DOHH2 (cell line): ENCODE data around the gene CAPG.

Experiments
- H3F3A ChIP-seq: fragments of 200-600 bp; sonication (generic), shearing (Covaris generic); 2 replicates; pipeline ENCODE4 v1.6.0; 2016; ENCODE audit warnings: antibody characterized with exemption, mild to moderate bottlenecking; ENCODE audit not compliant: control insufficient read depth, insufficient read depth
- H3K27ac ChIP-seq: fragments of 200-600 bp; sonication (generic); 2 replicates; pipeline ENCODE4 v1.5.1; 2014; ENCODE audit warnings: low read depth, mild to moderate bottlenecking, low read length, moderate library complexity
- H3K27me3 ChIP-seq: fragments of 200-600 bp; sonication (generic); 2 replicates; pipeline ENCODE4 v1.6.1; 2014; ENCODE audit warnings: mild to moderate bottlenecking, low read length, mixed read lengths; ENCODE audit not compliant: control insufficient read depth
- H3K36me3 ChIP-seq: fragments of 200-600 bp; sonication (generic); 2 replicates; pipeline ENCODE4 v1.6.1; 2014; ENCODE audit warnings: mild to moderate bottlenecking, low read length, moderate library complexity, mixed read lengths; ENCODE audit not compliant: control insufficient read depth
- H3K4me1 ChIP-seq: fragments of 200-600 bp; sonication (generic); 2 replicates; pipeline ENCODE4 v1.6.1; 2014; ENCODE audit warnings: mild to moderate bottlenecking, low read length, mixed read lengths; ENCODE audit not compliant: control insufficient read depth
- H3K4me2 ChIP-seq: fragments of 200-600 bp; sonication (generic); 2 replicates; pipeline ENCODE4 v1.6.0; 2014; ENCODE audit warnings: mild to moderate bottlenecking, low read length, moderate library complexity
- H3K4me3 ChIP-seq: fragments of 200-600 bp; sonication (generic); 2 replicates; pipeline ENCODE4 v1.5.1; 2014; ENCODE audit warnings: mild to moderate bottlenecking, low read length, mixed read lengths
- H3K79me2 ChIP-seq: fragments of 200-600 bp; sonication (generic); 2 replicates; pipeline ENCODE4 v1.6.1; 2014; ENCODE audit warnings: mild to moderate bottlenecking, low read length, mixed read lengths; ENCODE audit not compliant: control insufficient read depth
- H3K9me2 ChIP-seq: fragments of 200-600 bp; sonication (generic); replicated peaks from 2 replicates; pipeline ENCODE4 v1.6.1; 2014; ENCODE audit warnings: mild to moderate bottlenecking, low read length, mixed read lengths; ENCODE audit not compliant: control insufficient read depth
- H3K9me3 ChIP-seq: fragments of 200-600 bp; sonication (generic); 2 replicates; pipeline ENCODE4 v1.6.1; 2014; ENCODE audit warnings: antibody characterized with exemption, low read length, mixed read lengths; ENCODE audit not compliant: control insufficient read depth, insufficient read depth
- H4K20me1 ChIP-seq: fragments of 200-600 bp; sonication (generic); 2 replicates; pipeline ENCODE4 v1.6.0; 2014; ENCODE audit warnings: low read depth, mild to moderate bottlenecking, antibody characterized with exemption, low read length, moderate library complexity; ENCODE audit not compliant: control insufficient read depth, insufficient read depth
- CTCF ChIP-seq: fragments of 200-600 bp; sonication (generic); IDR thresholded peaks from one replicate; pipeline ENCODE4 v1.5.1; 2014; ENCODE audit warnings: antibody characterized with exemption, mild to moderate bottlenecking, low read depth, low read length; ENCODE audit not compliant: poor library complexity, severe bottlenecking
- EZH2phosphoT487 ChIP-seq: fragments of 200-600 bp; sonication (generic); IDR thresholded peaks from 2 replicates; pipeline ENCODE4 v1.6.1; 2017; ENCODE audit warnings: borderline replicate concordance, mild to moderate bottlenecking, antibody characterized with exemption, low read length, moderate library complexity, mixed read lengths

CAPG gene

GRCh38 chr2:85413592-85414420, 3.6 kb upstream of the CAPG start:
- no peaks in the 10 kb centered on the region for H3F3A ChIP-seq
- no peaks in the 10 kb centered on the region for H3K9me3 ChIP-seq
- peaks cover 32% of the 10 kb centered on the region for H3K4me1 ChIP-seq
- no peaks in the 10 kb centered on the region for H3K36me3 ChIP-seq
- TF ChIP-seq EZH2phosphoT487 (no peak), CTCF (no peak)
- no peak overlapping the region for H3K4me3 ChIP-seq
- H3K79me2 ChIP-seq = peaks cover under 1% of the 10 kb centered on the region
- H3K9me2 ChIP-seq = no peaks in the 10 kb centered on the region
- H3K27ac ChIP-seq = no peak overlapping the region
- peak overlapping the region; percentile 34 for H3K4me2 ChIP-seq
- peaks cover 20% of the 10 kb centered on the region for H3K27me3 ChIP-seq
- H4K20me1 ChIP-seq = no peaks in the 10 kb centered on the region

GRCh38 chr2:85411405-85411748, 1.2 kb upstream of the CAPG start:
- no peak overlapping the region for H3K27ac ChIP-seq
- H3K36me3 ChIP-seq = no peaks in the 10 kb centered on the region
- no peaks in the 10 kb centered on the region for H3F3A ChIP-seq
- H3K4me1 ChIP-seq = peaks cover 23% of the 10 kb centered on the region
- H3K4me3 ChIP-seq = no peak overlapping the region
- no peaks in the 10 kb centered on the region for H3K79me2 ChIP-seq
- TF ChIP-seq EZH2phosphoT487 (no peak), CTCF (no peak)
- H3K9me2 ChIP-seq = no peaks in the 10 kb centered on the region
- no peak overlapping the region for H3K4me2 ChIP-seq
- no peaks in the 10 kb centered on the region for H4K20me1 ChIP-seq
- peaks cover 20% of the 10 kb centered on the region for H3K27me3 ChIP-seq
- no peaks in the 10 kb centered on the region for H3K9me3 ChIP-seq

GRCh38 chr2:85410584-85411404, 628 bp upstream of the CAPG start:
- Histone ChIP-seq H3K27ac (no peak overlapping the region), H3K27me3 (peaks cover 20% of the 10 kb centered on the region), H3F3A (no peaks in the 10 kb centered on the region), H3K79me2 (no peaks in the 10 kb centered on the region), H3K4me2 (peak overlapping the region; percentile 37), H3K36me3 (no peaks in the 10 kb centered on the region), H3K9me2 (no peaks in the 10 kb centered on the region), H4K20me1 (no peaks in the 10 kb centered on the region), H3K4me1 (peaks cover 23% of the 10 kb centered on the region), H3K9me3 (no peaks in the 10 kb centered on the region), H3K4me3 (no peak overlapping the region)
- TF ChIP-seq EZH2phosphoT487 = no peak
- TF ChIP-seq CTCF = no peak
